Activated CD4-positive, alpha-beta T cell treated with anti-CD3 and anti-CD28 coated beads for 36 hours (primary cell): ENCODE measurements around the gene STAB2. TPM values are rescaled to one million over a fixed set of nuclear protein-coding genes. Genes with fewer than 3 reads are reported as not detected.

Experiments used
- ATAC-seq: fragments of 200-7000 bp; cut with Tn5 transposase; one replicate; pipeline ENCODE4 v1.10.0; 2021; ENCODE audit warnings: mild to moderate bottlenecking, moderate library complexity
- CTCF ChIA-PET: fragments of 350-600 bp; sonication (Branson Sonifier 250); formaldehyde crosslinking; loops from one replicate; lab custom pipeline; 2021; ENCODE audit warnings: antibody characterized with exemption; lab: Charles Lee
- POLR2A ChIA-PET: fragments of 350-600 bp; sonication (Branson Sonifier 250); formaldehyde crosslinking; loops from one replicate; lab custom pipeline; 2021; ENCODE audit warnings: antibody characterized with exemption, inconsistent platforms; lab: Charles Lee
- DNase-seq: peaks from one replicate; pipeline ENCODE4 v3.0.0-alpha.2; 2020
- H3K27ac Mint-ChIP-seq: one replicate; pipeline ENCODE4 v1.8.0; 2021; ENCODE audit warnings: mixed read lengths
- H3K27me3 Mint-ChIP-seq: one replicate; pipeline ENCODE4 v1.8.0; 2021; ENCODE audit warnings: mixed read lengths
- H3K36me3 Mint-ChIP-seq: one replicate; pipeline ENCODE4 v1.8.0; 2021; ENCODE audit warnings: low read depth, mixed read lengths
- H3K4me1 Mint-ChIP-seq: one replicate; pipeline ENCODE4 v1.8.0; 2021; ENCODE audit warnings: mixed read lengths
- H3K4me3 Mint-ChIP-seq: one replicate; pipeline ENCODE4 v1.8.0; 2021; ENCODE audit warnings: mild to moderate bottlenecking, moderate library complexity, mixed read lengths
- H3K9me3 Mint-ChIP-seq: one replicate; pipeline ENCODE4 v1.8.0; 2021; ENCODE audit warnings: low read depth, mixed read lengths
- intact Hi-C, 2 experiments: fragments of 100-400 bp; cut with DNase I in 1 of 2; cut with micrococcal nuclease in 1 of 2; formaldehyde crosslinking; loops; one replicate each; pipeline versions ENCODE4 v1.14.2 to v1.15.1; 2022 to 2024; cut with DNase I, micrococcal nuclease
- total RNA-seq, 2 experiments: library from RNA; stranded (reverse); gene quantifications; one replicate each; pipeline ENCODE4 v1.2.3, GENCODE V29; 2021

The STAB2 gene
- total RNA-seq, 2 experiments from 2014 or later: not detected

DNA sequence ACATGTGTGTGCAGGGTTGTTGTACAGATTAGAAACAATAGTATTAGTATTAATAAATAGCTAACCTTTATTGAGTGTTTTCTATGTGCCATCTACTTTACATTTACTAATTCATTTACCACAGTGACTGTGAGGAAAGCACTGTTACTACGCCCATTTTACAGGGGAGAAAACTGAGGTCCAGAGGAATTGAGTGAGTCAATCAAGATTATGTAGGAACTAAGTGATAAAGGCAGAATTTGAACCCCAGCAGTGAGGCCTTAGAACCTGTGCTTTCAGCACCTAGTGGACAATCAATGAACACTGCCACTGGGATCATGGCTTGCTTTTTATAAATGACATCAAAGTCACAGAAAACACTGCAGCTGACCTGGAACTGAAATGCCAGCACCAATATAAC, 225.7 kb downstream of the STAB2 start:
- H3K4me1 Mint-ChIP-seq: peaks cover 9% of the 10 kb centered on the region
- ATAC-seq (no peak), DNase-seq (no peak)
- H3K36me3 Mint-ChIP-seq: peaks cover 23% of the 10 kb centered on the region
- H3K27me3 Mint-ChIP-seq: no peaks in the 10 kb centered on the region
- CTCF ChIA-PET: no interaction called here
- POLR2A ChIA-PET: no interaction called here
- H3K9me3 Mint-ChIP-seq: no peaks in the 10 kb centered on the region
- H3K4me3 Mint-ChIP-seq: no peak overlapping the region
- no peak overlapping the region for H3K27ac Mint-ChIP-seq
- intact Hi-C loops: no loop called here

DNA sequence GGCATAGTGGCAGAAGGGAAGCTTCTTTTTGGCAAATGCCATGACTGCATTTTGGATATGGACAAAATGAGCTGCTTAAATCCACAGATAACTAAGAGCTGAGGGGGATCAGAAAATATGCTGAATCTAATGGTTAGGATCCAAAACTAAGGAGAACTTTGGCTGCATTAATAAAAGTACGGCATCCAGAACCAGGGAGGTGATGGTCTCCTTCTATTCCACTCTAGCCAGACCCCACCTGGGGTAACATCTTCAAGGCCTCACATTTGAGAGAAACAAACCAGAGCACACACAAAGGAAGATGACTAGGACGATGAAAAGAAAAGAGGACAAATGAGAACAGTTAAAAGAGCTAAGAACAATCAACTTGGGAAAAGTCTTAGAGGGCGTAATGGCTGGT, 226.4 kb downstream of the STAB2 start:
- ChIA-PET POLR2A (no interaction called here), CTCF (interaction anchor here (0.7 kb wide), 1 partner anchor 104 kb away, joined by 3 read pairs; no protein-coding TSS in a partner anchor)
- peaks cover 10% of the 10 kb centered on the region for H3K4me1 Mint-ChIP-seq
- no peaks in the 10 kb centered on the region for H3K9me3 Mint-ChIP-seq
- DNase-seq (no peak), ATAC-seq (no peak)
- no peak overlapping the region for H3K27ac Mint-ChIP-seq
- peaks cover 23% of the 10 kb centered on the region for H3K36me3 Mint-ChIP-seq
- no peaks in the 10 kb centered on the region for H3K27me3 Mint-ChIP-seq
- intact Hi-C loops: no loop called here
- no peak overlapping the region for H3K4me3 Mint-ChIP-seq

DNA sequence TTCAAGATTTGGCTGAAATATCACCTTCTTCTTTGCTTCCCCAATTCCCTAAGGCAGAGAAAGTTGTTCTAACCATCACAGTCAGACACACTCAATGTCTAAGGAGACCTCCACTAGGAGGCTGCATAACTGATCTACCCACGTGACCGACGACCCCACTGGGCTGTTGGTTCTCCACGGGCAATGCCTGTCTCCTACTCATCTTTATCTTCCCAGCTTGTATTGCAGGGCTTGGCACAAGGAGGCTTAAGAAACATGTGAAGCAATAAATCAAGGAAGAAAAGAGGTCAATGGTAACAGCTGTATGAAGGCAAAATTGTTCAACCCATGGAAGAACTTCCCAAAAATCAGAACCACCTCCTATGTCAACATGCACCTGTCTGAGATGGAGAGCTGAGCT, 226.9 kb downstream of the STAB2 start:
- ChIA-PET CTCF (interaction anchor here (0.7 kb wide), 1 partner anchor 104 kb away, joined by 3 read pairs; no protein-coding TSS in a partner anchor), POLR2A (no interaction called here)
- no peaks in the 10 kb centered on the region for H3K27me3 Mint-ChIP-seq
- peaks cover 23% of the 10 kb centered on the region for H3K36me3 Mint-ChIP-seq
- DNase-seq (no peak), ATAC-seq (no peak)
- intact Hi-C loops: no loop called here
- H3K27ac Mint-ChIP-seq: no peak overlapping the region
- no peak overlapping the region for H3K4me3 Mint-ChIP-seq
- H3K9me3 Mint-ChIP-seq: no peaks in the 10 kb centered on the region
- peaks cover 12% of the 10 kb centered on the region for H3K4me1 Mint-ChIP-seq

DNA sequence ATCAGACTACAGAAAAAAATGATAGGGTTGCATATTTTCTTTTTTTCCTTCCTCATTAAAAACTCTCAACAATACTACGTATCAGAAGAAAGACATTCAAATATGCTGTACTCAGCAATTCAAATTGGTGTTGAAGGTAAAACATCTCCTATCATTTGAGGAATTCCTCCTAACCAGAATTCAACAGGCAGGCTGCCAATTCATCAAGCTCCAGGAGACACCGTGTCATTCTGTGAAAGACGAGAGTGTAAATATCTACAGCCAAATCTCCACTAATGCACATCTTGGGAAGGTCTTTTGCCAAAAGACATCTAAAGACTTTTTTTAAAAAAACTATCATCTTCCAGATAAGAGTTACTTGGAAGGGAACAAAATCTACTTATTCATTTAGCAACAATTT, 227.4 kb downstream of the STAB2 start:
- Mint-ChIP-seq H3K4me1 (peaks cover 13% of the 10 kb centered on the region), H3K27ac (no peak overlapping the region), H3K9me3 (no peaks in the 10 kb centered on the region), H3K36me3 (peaks cover 20% of the 10 kb centered on the region), H3K4me3 (no peak overlapping the region), H3K27me3 (no peaks in the 10 kb centered on the region)
- intact Hi-C loops: no loop called here
- POLR2A ChIA-PET: no interaction called here
- CTCF ChIA-PET: no interaction called here
- no peak for ATAC-seq
- no peak for DNase-seq

Other genes with a start within 250 kb of the STAB2 start
- gene C12orf42, start 91.3 kb upstream of the STAB2 start, total RNA-seq: under 1 TPM in 1 of 2 experiments, not detected in 1; 0.23 TPM